NCI-H2107 treated with DMSO at 0.1 percent for 48 hours (cell line): Measurements from ENCODE around the gene PRDM13.
"Not testable (repeated sequence)": the region's sequence is repeated elsewhere in the genome, so short reads cannot be mapped to it uniquely, and the experiment has no call there.

Experiments used
- DNase-seq: peaks from one replicate; lab custom pipeline; 2025; ENCODE audit not compliant: unreplicated experiment; lab: John Stamatoyannopoulos, UW

The PRDM13 gene

DNA sequence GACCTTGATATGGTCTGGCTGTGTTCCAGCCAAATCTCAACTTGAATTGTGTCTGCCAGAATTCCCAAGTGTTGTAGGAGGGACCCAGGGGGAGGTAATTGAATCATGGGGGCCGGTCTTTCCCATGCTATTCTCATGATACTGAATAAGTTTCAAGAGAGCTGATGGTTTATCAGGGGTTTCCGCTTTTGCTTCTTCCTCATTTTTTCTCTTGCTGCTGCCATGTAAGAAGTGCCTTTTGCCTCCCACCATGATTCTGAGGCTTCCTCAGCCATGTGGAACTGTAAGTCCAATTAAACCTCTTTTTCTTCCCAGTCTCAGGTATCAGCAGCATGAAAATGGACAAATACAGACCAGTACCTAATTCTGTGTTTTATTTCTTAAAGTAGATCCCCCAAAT, 15.4 kb downstream of the PRDM13 start:
- not testable (repeated sequence) for DNase-seq

DNA sequence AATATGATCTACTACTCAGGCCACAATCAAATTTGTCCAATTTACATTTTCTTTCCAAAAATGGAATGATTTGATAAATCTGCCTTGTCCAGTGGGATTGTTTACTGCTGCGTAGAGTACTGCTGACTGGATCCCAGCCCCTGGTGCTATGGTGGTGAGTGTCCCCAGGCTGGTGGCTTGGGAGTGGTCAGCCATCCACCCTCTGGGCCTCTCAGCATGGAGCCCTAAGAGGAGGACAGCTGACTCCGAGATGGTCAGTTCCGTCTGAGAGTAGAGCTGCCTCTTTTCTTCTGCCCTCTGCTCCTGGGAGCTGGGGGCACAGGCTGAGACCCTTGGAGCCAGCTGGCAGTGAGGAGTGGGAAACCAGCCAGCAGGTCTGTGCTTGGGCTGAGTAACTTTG, 22.7 kb downstream of the PRDM13 start:
- DNase-seq: no peak

DNA sequence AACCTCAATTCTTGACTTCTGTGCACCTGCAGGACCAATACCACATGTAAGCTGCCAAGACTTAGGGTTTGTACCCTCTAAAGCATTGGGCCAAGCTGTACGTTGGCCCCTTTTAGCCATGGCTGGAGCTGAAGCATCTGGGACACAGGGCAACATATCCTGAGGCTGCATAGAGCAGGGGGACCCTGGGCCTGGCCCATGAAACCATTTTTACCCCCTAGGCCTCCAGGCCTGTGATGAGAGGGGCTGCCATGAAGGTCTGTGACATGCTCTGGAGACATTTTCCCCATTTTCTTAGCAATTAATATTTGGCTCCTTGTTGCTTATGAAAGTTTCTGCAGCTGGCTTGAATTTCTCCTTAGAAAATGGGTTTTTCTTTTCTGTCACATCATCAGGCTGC, 31.0 kb downstream of the PRDM13 start:
- no peak for DNase-seq

DNA sequence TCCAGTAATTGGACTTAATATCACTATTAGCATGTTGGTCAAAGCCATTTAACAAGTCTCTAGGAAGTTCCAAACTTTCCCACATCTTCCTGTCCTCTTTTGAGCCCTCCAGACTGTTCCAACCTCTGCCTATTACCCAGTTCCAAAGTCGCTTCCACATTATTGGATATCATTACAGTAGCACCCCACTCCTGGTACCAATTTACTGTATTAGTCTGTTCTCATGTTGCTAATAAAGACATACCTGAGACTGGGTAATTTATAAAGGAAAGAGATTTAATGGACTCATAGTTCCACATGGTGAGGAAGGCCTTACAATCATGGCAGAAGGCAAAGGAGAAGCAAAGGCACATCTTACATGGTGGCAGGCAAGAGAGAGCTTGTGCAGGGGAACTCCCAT, 31.7 kb downstream of the PRDM13 start:
- DNase-seq: not testable (repeated sequence)

DNA sequence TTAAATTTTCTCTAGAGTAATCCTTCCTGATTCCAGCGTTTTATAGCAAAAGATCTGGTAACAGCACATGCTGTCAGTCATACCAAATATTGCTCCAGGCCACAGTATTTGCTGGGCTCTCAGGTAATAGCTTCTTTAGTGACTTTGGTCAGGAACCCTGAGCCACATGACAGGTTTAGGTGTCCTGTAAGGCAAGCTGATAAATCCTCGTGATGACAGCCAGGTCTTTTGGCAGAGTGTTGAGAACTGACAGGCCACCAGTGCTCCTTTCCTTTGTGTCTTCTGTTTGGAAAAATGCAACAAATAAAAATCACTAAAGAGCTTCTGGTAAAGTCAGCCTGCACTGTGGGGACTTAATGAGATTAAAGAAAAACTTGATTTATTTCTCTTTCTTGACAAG, 34.6 kb downstream of the PRDM13 start:
- DNase-seq: no peak

DNA sequence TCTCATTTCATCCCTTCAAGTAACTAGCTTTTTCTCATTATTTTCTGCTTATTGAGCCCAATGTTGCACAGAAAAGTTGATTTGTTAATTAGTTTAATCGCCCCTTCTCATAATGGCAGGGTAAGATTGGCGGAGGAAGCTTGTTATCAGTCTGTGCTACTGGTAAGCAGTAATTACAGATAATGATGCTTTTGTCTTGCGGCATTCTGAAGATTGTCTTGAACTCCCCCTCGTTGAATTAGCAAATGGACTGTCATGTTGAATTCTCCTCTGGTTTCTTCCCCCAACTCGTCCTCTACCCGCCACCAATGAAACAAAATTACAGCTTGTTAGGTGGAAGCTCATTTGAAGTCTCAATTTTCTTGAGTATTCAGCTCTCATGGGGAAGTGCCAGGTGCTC, 39.4 kb downstream of the PRDM13 start:
- no peak for DNase-seq

DNA sequence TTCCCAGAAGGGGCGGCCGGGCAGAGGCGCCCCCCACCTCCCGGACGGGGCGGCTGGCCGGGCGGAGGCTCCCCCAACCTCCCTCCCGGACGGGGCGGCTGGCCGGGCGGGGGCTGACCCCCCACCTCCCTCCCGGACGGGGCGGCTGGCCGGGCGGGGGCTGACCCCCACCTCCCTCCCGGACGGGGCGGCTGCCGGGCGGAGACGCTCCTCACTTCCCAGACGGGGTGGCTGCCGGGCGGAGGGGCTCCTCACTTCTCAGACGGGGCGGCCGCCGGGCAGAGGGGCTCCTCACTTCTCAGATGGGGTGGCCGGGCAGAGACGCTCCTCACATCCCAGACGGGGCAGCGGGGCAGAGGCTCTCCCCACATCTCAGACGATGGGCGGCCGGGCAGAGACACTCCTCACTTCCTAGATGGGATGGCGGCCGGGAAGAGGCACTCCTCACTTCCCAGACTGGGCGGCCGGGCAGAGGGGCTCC, 43.5 kb downstream of the PRDM13 start:
- DNase-seq: not testable (repeated sequence)

DNA sequence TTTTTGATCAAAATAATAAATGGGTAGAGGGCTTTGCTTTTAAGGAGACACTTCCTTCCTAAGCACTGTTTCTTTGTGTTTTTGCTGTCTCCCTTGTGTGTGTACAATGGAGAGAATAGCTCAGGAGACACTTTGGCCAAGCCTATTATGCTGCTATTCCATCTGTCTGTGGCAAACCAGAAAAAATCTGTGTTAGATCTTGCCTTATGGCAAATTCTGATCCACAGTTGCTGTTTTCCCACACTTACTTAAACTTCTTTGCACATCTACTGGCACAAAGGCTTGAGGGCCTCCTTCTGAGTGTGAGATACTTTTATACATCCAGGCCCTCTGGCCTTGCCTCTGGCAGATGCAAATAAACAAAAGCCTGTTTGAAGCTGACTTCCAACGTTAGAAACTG, 53.6 kb downstream of the PRDM13 start:
- DNase-seq: no peak

DNA sequence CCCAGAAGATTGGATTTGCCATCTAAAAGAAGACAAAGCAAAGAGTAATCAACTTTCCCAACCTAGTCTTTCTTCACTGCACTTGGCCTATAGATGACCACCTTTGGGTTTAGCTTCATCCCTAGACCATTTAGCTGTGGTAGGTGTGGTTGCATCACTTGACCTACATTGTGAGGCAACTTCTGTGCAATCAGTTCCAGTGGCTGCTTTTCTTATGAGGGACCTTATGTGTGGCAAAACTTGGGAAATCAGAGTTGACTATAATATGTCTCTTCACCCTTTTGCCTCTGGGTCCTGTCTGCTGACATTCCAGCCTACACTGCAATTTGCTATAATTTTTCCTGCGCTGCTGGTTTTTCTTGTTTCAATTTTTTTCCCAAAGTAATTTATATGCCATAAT, 55.2 kb downstream of the PRDM13 start:
- DNase-seq: no peak

DNA sequence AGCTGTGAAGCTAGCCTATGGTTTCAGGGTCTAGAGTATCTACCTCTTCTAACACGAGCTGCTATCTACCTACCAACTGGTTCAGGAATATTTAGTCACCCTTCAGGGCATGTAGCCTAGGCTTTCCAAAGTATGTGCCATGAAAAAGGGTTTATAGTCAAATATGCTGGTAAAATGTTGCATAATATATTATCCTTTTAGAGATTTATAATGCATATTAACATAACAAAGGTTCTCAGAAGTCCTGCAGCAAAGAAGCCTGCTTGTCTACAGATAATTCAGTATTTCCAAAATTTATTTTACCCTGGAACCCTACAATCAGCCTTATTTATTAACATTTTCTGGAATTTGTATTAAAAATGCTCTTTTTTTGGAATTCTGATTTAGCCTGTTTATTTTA, 56.0 kb downstream of the PRDM13 start:
- no peak for DNase-seq
